SH-SY5Y (cell line): ENCODE data around the gene ANKMY1.

Source experiments
- GATA2 ChIP-seq: IDR thresholded peaks from 2 replicates; pipeline ENCODE4 v1.6.1; 2011; ENCODE audit warnings: mild to moderate bottlenecking, low read depth, low read length
- GATA3 ChIP-seq: IDR thresholded peaks from 2 replicates; pipeline ENCODE4 v1.6.1; 2011; ENCODE audit warnings: low read depth, mild to moderate bottlenecking, low read length, moderate library complexity

- TF ChIP-seq GATA2 (no peak), GATA3 (no peak)
Observed at GRCh38 chr2:240585681-240586197, 28.0 kb upstream of the ANKMY1 start.
